HepG2 (cell line): Measurements from ENCODE around the gene ZNF606. TPM values are rescaled to one million over a fixed set of nuclear protein-coding genes. Genes with fewer than 3 reads are reported as not detected.

Experiments used
- ARNTL ChIP-seq: sonication (generic); formaldehyde crosslinking; IDR thresholded peaks from 2 replicates; pipeline ENCODE4 v1.4.0; 2020; ENCODE audit warnings: mild to moderate bottlenecking, missing genetic modification reagents
- DBP ChIP-seq: sonication (generic); formaldehyde crosslinking; IDR thresholded peaks from 2 replicates; pipeline ENCODE4 v1.4.0; 2020; ENCODE audit warnings: missing genetic modification reagents; ENCODE audit errors: not compliant biosample characterization
- E2F2 ChIP-seq: sonication (generic); formaldehyde crosslinking; IDR thresholded peaks from 2 replicates; pipeline ENCODE4 v1.4.0; 2020; ENCODE audit warnings: missing genetic modification reagents, borderline replicate concordance
- EZH2 ChIP-seq: conservative IDR thresholded peaks from 2 replicates; pipeline ENCODE4 v1.6.1; 2012; ENCODE audit warnings: mild to moderate bottlenecking, low read depth, low read length, moderate library complexity
- HDAC1 ChIP-seq: sonication (generic); formaldehyde crosslinking; IDR thresholded peaks from 2 replicates; pipeline ENCODE4 v1.5.1; 2020; ENCODE audit warnings: mild to moderate bottlenecking, missing genetic modification reagents
- HOXD1 ChIP-seq: sonication (generic); formaldehyde crosslinking; IDR thresholded peaks from 2 replicates; pipeline ENCODE4 v1.5.0; 2020; ENCODE audit warnings: missing genetic modification reagents
- ISX ChIP-seq: sonication (generic); formaldehyde crosslinking; conservative IDR thresholded peaks from 2 replicates; pipeline ENCODE4 v1.5.0; 2020; ENCODE audit warnings: missing genetic modification reagents
- KDM3A ChIP-seq: IDR thresholded peaks from 2 replicates; pipeline ENCODE4 v1.6.1; 2018; ENCODE audit warnings: low read depth, missing compliant biosample characterization
- PAWR ChIP-seq: sonication (generic); formaldehyde crosslinking; IDR thresholded peaks from 2 replicates; pipeline ENCODE4 v1.4.0; 2020; ENCODE audit warnings: missing genetic modification reagents, mild to moderate bottlenecking, borderline replicate concordance
- PAXIP1 ChIP-seq: sonication (generic); formaldehyde crosslinking; conservative IDR thresholded peaks from 2 replicates; pipeline ENCODE4 v1.4.0; 2020; ENCODE audit warnings: mild to moderate bottlenecking, missing genetic modification reagents, moderate library complexity
- SMYD3 ChIP-seq: sonication (generic); formaldehyde crosslinking; IDR thresholded peaks from 2 replicates; pipeline ENCODE4 v1.8.1; 2023; ENCODE audit warnings: mild to moderate bottlenecking, missing genetic modification reagents
- ZNF10 ChIP-seq: sonication (generic); formaldehyde crosslinking; IDR thresholded peaks from 2 replicates; pipeline ENCODE4 v1.4.0; 2020; ENCODE audit warnings: mild to moderate bottlenecking, low read depth, missing genetic modification reagents, borderline replicate concordance
- ZNF263 ChIP-seq: sonication (generic); formaldehyde crosslinking; IDR thresholded peaks from 2 replicates; pipeline ENCODE4 v1.4.0; 2020; ENCODE audit warnings: missing genetic modification reagents
- ZNF318 ChIP-seq: sonication (generic); formaldehyde crosslinking; IDR thresholded peaks from 2 replicates; pipeline ENCODE4 v1.4.0; 2020; ENCODE audit warnings: mild to moderate bottlenecking, missing genetic modification reagents
- ZNF775 ChIP-seq: sonication (generic); formaldehyde crosslinking; IDR thresholded peaks from 2 replicates; pipeline ENCODE4 v1.4.0; 2020; ENCODE audit warnings: missing genetic modification reagents, mild to moderate bottlenecking, moderate library complexity, borderline replicate concordance
- polyA plus RNA-seq, 8 experiments: library from polyadenylated mRNA; depleted of rRNA in 3 of 8; stranded (reverse) in 7 of 8; unstranded in 1 of 8; fragments of >200 nt; fragmentation: Illumina TruSeq in 4 of 8; extraction: Trizol in 4 of 8; gene quantifications; 2 replicates each; pipeline versions ENCODE4 v1.2.1 to v1.2.3, GENCODE V29; 2011 to 2016; ENCODE audit warnings: low read depth in 4 of 8, missing spikeins in 1 of 8, mixed read lengths in 1 of 8; ENCODE audit not compliant: insufficient read depth in 1 of 8
- total RNA-seq, 5 experiments: library from RNA; depleted of rRNA; stranded (reverse); fragments of >200 nt; fragmentation: Illumina TruSeq; extraction: Trizol; gene quantifications; 2 replicates each; pipeline ENCODE4 v1.2.3, GENCODE V29; 2016; ENCODE audit warnings: low read depth in 1 of 5

ZNF606 gene
- total and polyA plus RNA-seq, 2 of the 13 experiments (the other 11 are each of a cell fraction or from before 2014, with no cell fraction given): 4.2 to 14.8 TPM

- no peak for TF ChIP-seq PAXIP1 (CRISPR knock-in tag)
- no peak for TF ChIP-seq EZH2
- no peak for TF ChIP-seq ARNTL
- TF ChIP-seq ZNF775 (CRISPR knock-in tag): no peak
- no peak; the same call in 1 of the 2 replicates for TF ChIP-seq ZNF263 (CRISPR knock-in tag)
- peak; percentile 92 for TF ChIP-seq HOXD1 (CRISPR knock-in tag)
- TF ChIP-seq KDM3A (CRISPR knock-in tag): peak; percentile 47; the same call in 1 of the 2 replicates
- TF ChIP-seq ZNF10 (CRISPR knock-in tag): no peak
- TF ChIP-seq PAWR (CRISPR knock-in tag): no peak
- TF ChIP-seq ZNF318 (CRISPR knock-in tag): no peak
- TF ChIP-seq ISX: no peak; the same call in 1 of the 2 replicates
- TF ChIP-seq SMYD3 (CRISPR knock-in tag): peak; percentile 76
- TF ChIP-seq E2F2 (CRISPR knock-in tag): no peak
- no peak for TF ChIP-seq DBP (CRISPR knock-in tag)
- peak; percentile 86 for TF ChIP-seq HDAC1 (CRISPR knock-in tag)
These were observed at the start of gene ZNF606 (continued) for GRCh38 chr19:58002384-58003173.
